ENCODE data around the gene AFTPH.

GRCh38 chr2:64586883-64587481 is 62.9 kb downstream of the AFTPH start:
- TF ChIP-seq ZNF77 (CRISPR knock-in tag; IDR thresholded peaks at IDR 0.05): no peak
- TF ChIP-seq FOXP1 (CRISPR knock-in tag; IDR thresholded peaks at IDR 0.05): no peak
- TF ChIP-seq RAD21 (CRISPR knock-in tag; conservative IDR thresholded peaks at IDR 0.05 in 1 of 2, IDR thresholded peaks at IDR 0.05 in 1 of 2): peak; percentile 76 to 85
- TF ChIP-seq ELK1 (CRISPR knock-in tag; IDR thresholded peaks at IDR 0.05): no peak
- no peak for TF ChIP-seq ZNF24 (IDR thresholded peaks at IDR 0.05)
- no peak for TF ChIP-seq RUNX1 (IDR thresholded peaks at IDR 0.05; ENCODE audit: low read depth)
- no peak for TF ChIP-seq JUN (IDR thresholded peaks at IDR 0.05; ENCODE audit: borderline replicate concordance, low read depth, low read length)
- no peak for TF ChIP-seq JUN (CRISPR knock-in tag; IDR thresholded peaks at IDR 0.05; ENCODE audit: borderline replicate concordance)
- TF ChIP-seq ARID3A (IDR thresholded peaks at IDR 0.05; ENCODE audit: borderline replicate concordance, low read depth, low read length): no peak

All from K562 (cell line).